Stimulated activated CD4-positive, alpha-beta T cell treated with anti-CD3 and anti-CD28 coated beads, Interleukin-2, amount 100 ng/mL, for 24 hours (primary cell): ENCODE results near the gene TOLLIP.
"Not testable (repeated sequence)": the region's sequence is repeated elsewhere in the genome, so short reads cannot be mapped to it uniquely, and the experiment has no call there.

Source experiments
- DNase-seq, 2 donors: peaks; one replicate each; pipeline ENCODE4 v3.0.0-alpha.2; 2020

TOLLIP gene

DNA sequence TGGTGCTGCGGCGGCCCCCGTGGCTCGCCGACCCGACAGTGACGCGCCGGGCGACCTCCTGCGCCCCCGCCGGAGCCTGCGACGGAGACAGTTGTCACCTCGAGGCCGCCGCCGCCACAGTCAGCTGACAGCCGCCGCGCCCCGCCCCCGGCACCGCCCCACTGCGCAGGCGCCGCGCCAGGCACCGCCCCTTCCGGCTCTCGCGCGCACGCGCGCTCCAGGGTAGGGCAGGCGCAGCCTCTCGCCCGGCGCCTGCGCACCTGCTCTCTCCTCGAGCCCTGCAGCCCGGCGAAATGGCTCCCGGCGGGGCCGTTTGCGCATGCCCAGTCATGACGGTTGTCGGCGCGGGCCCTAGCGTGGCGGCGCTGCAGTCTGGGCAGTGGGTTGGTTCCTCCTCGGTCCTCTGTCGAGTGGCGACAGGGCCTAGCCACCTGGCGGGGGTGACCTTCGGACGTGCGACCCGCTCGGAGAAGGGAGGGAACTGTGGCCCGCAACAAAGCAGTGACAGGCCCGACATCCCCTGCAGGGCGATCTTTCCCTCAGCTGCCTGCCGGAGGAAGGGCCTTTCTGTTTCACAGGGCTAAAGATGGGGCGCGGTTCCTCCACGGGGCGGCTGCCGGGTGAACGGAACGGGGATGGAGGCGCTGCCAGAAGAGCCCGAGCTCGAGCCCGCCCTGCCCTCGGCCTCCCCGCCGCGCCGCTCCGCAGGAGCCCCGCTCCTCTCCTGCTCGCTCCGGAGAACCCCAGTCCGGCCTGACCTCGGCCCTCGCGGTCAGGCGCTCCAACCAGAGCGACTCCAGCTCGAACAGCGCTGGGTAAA is at the start of gene TOLLIP:
Gene TOLLIP, minus strand, starts transcription at position 135 of the 820 bp plus-strand sequence. Its CDS starts 134 bp downstream, at position 1.
- peak; percentile 97 to 98 for DNase-seq

DNA sequence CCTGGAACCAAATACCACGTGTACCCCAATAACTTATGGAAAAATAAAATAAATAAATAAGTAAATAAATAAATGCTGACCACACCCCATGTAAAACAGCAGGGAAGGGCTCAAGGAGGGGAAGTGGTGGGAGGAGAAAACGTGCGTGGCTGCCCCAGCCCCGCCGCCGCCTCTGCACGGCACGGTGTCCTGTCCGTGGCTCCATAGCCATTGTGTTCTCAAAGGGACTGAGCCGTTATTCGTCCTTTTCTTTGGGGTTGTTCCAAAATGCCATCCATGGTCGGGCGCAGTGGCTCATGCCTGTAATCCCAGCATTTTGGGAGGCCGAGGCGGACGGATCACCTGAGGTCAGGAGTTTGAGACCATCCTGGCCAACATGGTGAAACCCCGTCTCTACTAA is 49.5 kb upstream of the TOLLIP start:
- not testable (repeated sequence) for DNase-seq

DNA sequence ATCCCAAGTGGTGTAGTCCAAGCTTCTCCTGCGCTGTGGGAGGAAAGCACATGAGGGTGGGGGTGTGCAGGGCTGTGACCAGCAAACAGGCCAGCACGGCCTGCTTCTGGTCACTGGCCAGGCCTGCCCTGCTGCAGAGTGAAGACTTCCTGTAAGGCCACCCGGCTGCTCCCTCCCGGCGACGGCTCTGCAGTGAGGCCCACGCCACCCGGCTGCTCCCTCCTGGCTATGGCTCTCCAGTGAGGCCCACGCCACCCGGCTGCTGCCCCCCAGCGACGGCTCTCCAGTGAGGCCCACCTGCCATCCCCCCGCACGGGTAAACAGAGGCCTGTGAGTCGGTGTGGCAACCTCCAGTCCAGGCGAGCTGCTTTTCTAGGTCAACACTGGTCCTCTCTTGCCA is 48.9 kb upstream of the TOLLIP start:
- DNase-seq: no peak

DNA sequence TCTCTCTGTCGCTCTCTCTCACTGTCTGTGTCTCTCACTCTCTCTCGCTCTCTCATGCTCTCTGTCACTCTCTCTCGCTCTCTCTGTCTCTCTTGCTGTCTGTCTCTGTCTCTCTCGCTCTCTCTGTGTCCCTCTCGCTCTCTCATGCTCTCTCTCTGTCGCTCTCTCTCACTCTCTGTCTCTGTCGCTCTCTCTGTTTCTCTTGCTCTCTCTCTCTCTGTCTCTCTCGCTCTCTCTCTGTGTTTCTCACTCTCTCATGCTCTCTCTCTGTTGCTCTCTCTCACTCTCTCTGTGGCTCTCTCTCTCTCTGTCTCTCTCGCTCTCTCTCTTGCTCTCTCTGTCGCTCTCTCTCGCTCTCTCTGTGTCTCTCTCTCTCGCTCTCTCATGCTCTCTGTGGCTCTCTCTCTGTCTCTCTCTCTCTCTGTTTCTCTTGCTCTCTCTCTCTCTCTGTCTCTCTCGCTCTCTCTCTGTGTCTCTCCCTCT is 47.1 kb upstream of the TOLLIP start:
- DNase-seq: no peak

GRCh38 chr11:1356007-1356435 is 46.6 kb upstream of the TOLLIP start:
- DNase-seq: no peak

- no peak for DNase-seq
These were observed 44.9 kb upstream of the TOLLIP start for GRCh38 chr11:1354125-1354938.

GRCh38 chr11:1353383-1354124 is 44.1 kb upstream of the TOLLIP start:
- DNase-seq: no peak

DNA sequence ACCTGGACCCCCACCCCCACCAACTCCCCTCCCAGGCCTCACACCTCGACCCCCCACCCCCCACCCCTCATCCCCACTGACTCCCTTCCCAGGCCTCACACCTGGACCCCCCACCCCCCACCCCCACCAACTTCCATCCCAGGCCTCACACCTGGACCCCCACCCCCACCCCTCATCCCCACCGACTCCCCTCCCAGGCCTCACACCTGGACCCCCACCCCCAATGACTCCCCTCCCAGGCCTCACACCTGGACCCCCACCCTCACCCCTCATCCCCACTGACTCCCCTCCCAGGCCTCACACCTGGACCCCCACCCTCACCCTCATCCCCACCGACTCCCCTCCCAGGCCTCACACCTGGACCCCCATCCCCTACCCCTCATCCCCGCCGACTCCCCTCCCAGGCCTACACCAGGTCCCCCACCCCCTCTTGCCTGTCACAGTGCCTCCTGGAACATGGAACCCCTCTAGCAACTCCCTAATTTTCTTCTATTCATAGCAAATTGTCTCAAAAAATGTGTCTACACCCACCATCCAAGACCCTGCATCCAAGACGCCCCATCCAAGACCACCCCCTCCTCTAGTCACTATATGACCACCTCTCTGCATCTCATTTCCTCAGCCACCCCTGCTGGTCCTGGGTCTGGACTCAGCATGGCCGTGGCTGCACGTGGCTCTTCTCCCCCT is 43.4 kb upstream of the TOLLIP start:
- no peak for DNase-seq

- DNase-seq: no peak
These were observed 42.0 kb upstream of the TOLLIP start for GRCh38 chr11:1351278-1351937.

DNA sequence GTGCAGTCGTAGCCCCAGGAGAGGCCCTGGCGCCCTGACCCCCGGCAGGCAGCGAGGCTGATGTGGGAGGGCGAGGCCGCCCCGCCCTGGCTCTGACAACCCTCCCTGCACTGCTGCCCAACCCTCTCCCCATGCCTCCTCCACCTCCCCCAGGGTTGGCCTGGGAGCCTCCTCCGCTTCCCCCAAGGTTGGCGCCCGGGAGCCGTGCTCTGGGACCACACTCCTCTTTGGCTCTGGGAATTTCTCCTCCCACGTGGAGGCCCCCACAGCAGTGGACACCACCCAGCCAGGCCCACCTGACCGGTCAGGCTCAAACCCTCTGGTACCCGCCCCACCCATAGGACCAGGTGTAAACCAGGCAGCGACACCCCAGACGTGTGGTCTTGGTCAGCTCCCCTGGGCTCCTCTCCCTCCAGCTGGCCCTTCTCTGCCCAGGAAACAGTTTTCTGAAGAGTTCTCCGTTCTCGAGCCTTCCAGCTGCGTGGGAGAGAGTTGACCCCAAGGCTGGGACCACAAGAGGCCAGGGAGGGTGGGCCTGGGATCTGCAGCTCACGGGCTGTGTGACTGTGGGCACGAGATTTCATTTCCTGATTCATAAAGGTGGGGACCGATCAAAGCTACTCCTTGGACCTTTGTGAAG is 40.8 kb upstream of the TOLLIP start:
- no peak for DNase-seq

DNA sequence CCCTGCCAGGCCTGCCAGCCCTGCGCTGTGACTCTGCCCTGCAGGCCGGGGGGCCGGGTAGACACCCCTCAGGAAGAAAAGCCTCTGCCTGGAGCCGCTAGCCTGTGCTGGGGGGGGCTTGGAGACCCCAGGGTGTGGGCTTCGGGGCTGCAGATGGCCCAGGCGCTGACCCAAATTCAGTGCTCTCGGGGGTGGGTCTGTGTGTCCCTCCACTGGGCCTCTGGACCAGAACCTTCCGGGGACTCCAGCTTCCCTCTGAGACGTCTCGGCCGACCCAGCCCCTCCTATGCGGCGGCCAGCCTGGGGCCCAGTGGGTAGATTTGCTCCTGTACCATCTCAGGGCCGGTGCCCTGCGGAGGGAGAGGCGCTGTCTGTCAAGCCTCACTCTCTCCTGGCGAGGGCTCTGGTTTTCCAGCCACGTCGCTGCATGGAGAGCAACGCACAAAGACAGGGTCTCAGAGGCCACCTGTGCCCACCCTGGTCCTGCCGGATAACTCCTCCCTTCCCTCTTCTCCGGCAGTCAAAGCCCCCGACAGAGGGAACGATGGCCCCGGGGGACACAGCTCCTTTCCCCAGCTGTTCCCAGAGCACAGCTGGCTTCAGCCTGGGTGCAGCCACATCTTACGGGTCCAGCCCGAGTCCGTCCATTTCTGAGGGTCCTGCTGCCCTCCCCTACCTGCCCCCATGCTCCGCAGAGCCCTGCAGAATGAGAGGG is 40.1 kb upstream of the TOLLIP start:
- no peak for DNase-seq

DNA sequence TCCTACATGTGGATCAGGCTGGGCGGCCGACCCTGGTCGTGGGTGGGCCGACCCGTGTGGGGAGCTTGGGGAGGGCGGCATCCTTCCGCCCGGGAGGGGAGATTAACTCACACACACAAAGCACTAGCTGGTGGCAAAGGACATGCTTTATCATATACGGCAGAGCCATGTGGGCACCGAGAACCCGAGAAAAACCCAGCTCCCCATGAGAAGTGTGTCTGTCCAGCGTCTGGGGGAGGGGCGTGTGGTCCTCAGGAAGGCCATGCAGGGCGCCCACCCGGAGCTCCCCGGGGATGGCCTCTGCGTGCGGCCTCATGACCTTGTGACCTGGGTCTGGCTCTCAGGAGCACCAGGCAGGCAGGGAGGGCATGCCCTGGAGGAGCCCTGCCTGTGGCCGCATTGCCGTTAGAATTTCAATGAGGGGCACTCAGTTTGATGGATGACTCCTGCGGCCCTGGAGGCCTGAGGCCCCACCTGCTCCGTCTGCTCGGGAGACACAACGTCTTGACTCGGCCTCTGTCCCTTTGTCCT is 39.4 kb upstream of the TOLLIP start:
- DNase-seq: no peak

DNA sequence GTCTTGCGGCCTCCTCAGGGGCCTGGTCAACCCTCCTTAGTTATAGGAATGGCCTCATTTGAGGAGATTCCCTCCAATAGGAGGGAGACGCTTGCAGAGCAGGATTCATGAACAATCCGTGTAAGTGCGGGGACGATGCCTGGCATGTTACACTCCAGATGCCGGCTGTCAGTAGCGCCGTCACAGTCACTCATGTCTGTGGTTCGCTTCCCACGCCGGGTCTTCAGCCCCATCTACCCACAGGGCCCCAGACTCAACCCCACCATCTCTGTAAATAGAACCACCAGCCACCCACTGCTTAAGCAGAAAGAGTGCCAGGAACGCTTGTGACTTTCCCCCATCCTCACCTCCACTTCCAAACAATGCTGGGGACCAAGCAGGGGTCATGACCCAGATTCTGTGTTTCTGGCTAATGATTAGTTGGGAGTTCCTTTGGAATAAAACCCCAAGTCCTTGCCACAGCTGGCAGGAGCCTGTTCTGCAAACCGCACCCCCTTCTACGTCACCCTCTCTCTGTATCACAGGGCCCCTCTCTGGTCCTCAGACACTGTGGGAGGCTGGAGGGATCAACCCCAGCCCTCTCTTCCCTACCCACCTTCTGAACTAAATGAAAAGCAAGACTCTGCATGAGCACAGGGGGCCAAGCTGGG is 38.8 kb upstream of the TOLLIP start:
- no peak for DNase-seq

DNA sequence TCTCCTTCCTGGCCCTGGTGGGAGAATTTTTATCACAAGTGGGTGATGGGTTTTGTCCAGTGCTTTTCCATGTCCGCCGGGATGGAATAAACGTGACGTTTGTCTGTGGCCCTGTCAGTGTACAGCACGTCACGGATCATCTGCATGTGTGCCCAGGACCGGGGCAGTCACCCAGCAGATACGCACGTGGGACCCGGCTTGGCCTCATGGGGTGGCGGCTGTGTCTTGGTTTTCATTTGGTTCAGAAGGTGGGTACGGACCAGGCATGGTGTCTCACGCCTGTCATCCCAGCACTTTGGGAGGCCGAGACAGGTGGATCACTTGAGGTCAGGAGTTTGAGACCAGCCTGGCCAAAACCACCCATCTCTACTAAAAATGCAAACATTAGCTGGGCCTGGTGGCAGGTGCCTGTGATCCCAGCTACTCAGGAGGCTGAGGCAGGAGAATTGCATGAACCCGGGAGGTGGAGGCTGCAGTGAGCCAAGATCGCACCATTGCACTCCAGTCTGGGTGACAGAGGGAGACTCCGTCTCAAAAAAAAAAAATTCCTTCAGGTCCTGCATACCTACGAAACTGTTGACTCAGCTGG is 38.1 kb upstream of the TOLLIP start:
- not testable (repeated sequence) for DNase-seq

GRCh38 chr11:1346669-1347390 is 37.4 kb upstream of the TOLLIP start:
- DNase-seq: no peak

GRCh38 chr11:1345737-1346513 is 36.5 kb upstream of the TOLLIP start:
- no peak for DNase-seq

DNA sequence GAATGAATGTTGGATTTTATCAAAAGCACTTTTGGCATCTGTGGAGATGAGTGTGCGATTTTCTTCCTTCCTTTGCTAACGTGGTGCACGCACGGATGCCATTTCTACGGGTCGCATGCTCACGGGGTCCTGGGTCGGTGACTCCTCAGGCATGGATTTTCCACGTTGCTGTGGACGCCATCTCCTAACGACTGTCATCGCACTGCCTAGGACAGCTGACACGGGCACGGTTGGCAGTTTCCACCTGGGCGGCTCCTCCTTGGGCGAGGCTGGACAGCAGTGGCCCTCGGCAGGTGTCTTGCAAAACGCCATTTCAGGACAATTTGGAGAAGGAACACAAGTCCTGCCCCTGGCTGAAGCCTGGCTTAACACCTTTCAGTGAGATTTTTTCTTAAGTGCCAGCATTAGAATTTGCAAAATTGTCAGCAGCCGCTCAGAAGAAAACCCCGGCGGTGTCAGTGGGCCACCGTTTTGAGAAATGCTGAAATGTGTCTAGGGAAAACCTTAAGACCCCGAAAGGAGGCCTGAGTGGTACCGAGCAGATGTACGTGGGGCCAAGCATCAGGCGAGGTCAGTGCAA is 34.7 kb upstream of the TOLLIP start:
- no peak for DNase-seq
